Measurements from ENCODE around the gene KCNH8. TPM values are rescaled to one million over a fixed set of nuclear protein-coding genes. Genes with fewer than 3 reads are reported as not detected.
"Not testable (repeated sequence)": the region's sequence is repeated elsewhere in the genome, so short reads cannot be mapped to it uniquely, and the experiment has no call there.

KCNH8 gene
- total RNA-seq, 2 donors from 2014 or later: 0.10 TPM; not detected in 1

GRCh38 chr3:19165654-19166053, 17.3 kb downstream of the KCNH8 start:
- no peak for DNase-seq (ENCODE audit: low spot score)
- intact Hi-C loops (cut with DNase I): no loop called here

GRCh38 chr3:19171794-19172193, 23.5 kb downstream of the KCNH8 start:
- intact Hi-C loops (cut with DNase I): no loop called here
- DNase-seq (ENCODE audit: low spot score): no peak

GRCh38 chr3:19173945-19174344, 25.6 kb downstream of the KCNH8 start:
- DNase-seq (ENCODE audit: low spot score): no peak
- intact Hi-C loops (cut with DNase I): no loop called here

GRCh38 chr3:19183584-19183983, 35.3 kb downstream of the KCNH8 start:
- intact Hi-C loops (cut with DNase I): no loop called here
- no peak for DNase-seq (ENCODE audit: low spot score)

- DNase-seq (ENCODE audit: low spot score): no peak
- intact Hi-C loops (cut with DNase I): no loop called here
These were observed 41.8 kb downstream of the KCNH8 start for GRCh38 chr3:19190126-19190525.

- intact Hi-C loops (cut with DNase I): no loop called here
- DNase-seq (ENCODE audit: low spot score): no peak
These were observed 42.3 kb downstream of the KCNH8 start for GRCh38 chr3:19190602-19191001.

GRCh38 chr3:19199131-19199530, 50.8 kb downstream of the KCNH8 start:
- intact Hi-C loops (cut with DNase I): no loop called here
- no peak for DNase-seq (ENCODE audit: low spot score)

GRCh38 chr3:19202303-19202702, 54.0 kb downstream of the KCNH8 start:
- intact Hi-C loops (cut with DNase I): no loop called here
- no peak for DNase-seq (ENCODE audit: low spot score)

- intact Hi-C loops (cut with DNase I): no loop called here
- DNase-seq (ENCODE audit: low spot score): no peak
These were observed 54.4 kb downstream of the KCNH8 start for GRCh38 chr3:19202754-19203153.

- DNase-seq (ENCODE audit: low spot score): no peak
- intact Hi-C loops (cut with DNase I): no loop called here
These were observed 58.2 kb downstream of the KCNH8 start for GRCh38 chr3:19206540-19206939.

- intact Hi-C loops (cut with DNase I): no loop called here
- no peak for DNase-seq (ENCODE audit: low spot score)
These were observed 65.4 kb downstream of the KCNH8 start for GRCh38 chr3:19213603-19214220.

- no peak for DNase-seq (ENCODE audit: low spot score)
- intact Hi-C loops (cut with DNase I): no loop called here
These were observed 67.1 kb downstream of the KCNH8 start for GRCh38 chr3:19215427-19215826.

GRCh38 chr3:19216669-19217337, 68.5 kb downstream of the KCNH8 start:
- no peak for DNase-seq (ENCODE audit: low spot score)
- intact Hi-C loops (cut with DNase I): no loop called here

GRCh38 chr3:19220311-19220710, 72.0 kb downstream of the KCNH8 start:
- intact Hi-C loops (cut with DNase I): no loop called here
- no peak for DNase-seq (ENCODE audit: low spot score)

- intact Hi-C loops (cut with DNase I): no loop called here
- DNase-seq (ENCODE audit: low spot score): no peak
These were observed 72.8 kb downstream of the KCNH8 start for GRCh38 chr3:19221081-19221480.

GRCh38 chr3:19226479-19226878, 78.2 kb downstream of the KCNH8 start:
- intact Hi-C loops (cut with DNase I): no loop called here
- DNase-seq (ENCODE audit: low spot score): no peak

- intact Hi-C loops (cut with DNase I): no loop called here
These were observed 79.9 kb downstream of the KCNH8 start for GRCh38 chr3:19228167-19228566.

GRCh38 chr3:19229086-19229485, 80.8 kb downstream of the KCNH8 start:
- DNase-seq (ENCODE audit: low spot score): no peak
- intact Hi-C loops (cut with DNase I): no loop called here

More at GRCh38 chr3:19228167-19228566, 79.9 kb downstream of the KCNH8 start:
- no peak for DNase-seq (ENCODE audit: low spot score)

GRCh38 chr3:19229881-19230280, 81.6 kb downstream of the KCNH8 start:
- intact Hi-C loops (cut with DNase I); DNase-seq (ENCODE audit: low spot score): not testable (repeated sequence)

- intact Hi-C loops (cut with DNase I): no loop called here
- no peak for DNase-seq (ENCODE audit: low spot score)
These were observed 83.6 kb downstream of the KCNH8 start for GRCh38 chr3:19231792-19232461.

- intact Hi-C loops (cut with DNase I): no loop called here
- no peak for DNase-seq (ENCODE audit: low spot score)
These were observed 84.3 kb downstream of the KCNH8 start for GRCh38 chr3:19232566-19232965.

All from posterior vena cava (tissue), 2 donors.